Esophagus squamous epithelium (tissue), 5 donors: ENCODE results near the gene RAB10. TPM values are rescaled to one million over a fixed set of nuclear protein-coding genes. Genes with fewer than 3 reads are reported as not detected.

Experiments
- DNase-seq: peaks from one replicate; lab custom pipeline; 2025; lab: John Stamatoyannopoulos, UW
- H3K27ac ChIP-seq, 4 donors: fragments of 200-600 bp; sonication (generic); one replicate each; pipeline ENCODE4 v1.5.1; 2016 to 2019; ENCODE audit warnings: mild to moderate bottlenecking in 1 of 4
- H3K27me3 ChIP-seq, 4 donors: fragments of 200-600 bp; sonication (generic); 1 replicate in 3 of 4; 2 replicates in 1 of 4; pipeline versions ENCODE4 v1.5.1 to v1.6.0; 2017 to 2021; ENCODE audit warnings: antibody characterized with exemption in 1 of 4
- H3K36me3 ChIP-seq, 3 donors: fragments of 200-600 bp; sonication (generic); one replicate each; pipeline ENCODE4 v1.5.1; 2016 to 2019
- H3K4me1 ChIP-seq, 3 donors: fragments of 200-600 bp; sonication (generic); one replicate each; pipeline ENCODE4 v1.5.1; 2017 to 2019
- H3K4me3 ChIP-seq, 4 donors: fragments of 200-600 bp; sonication (generic); 1 replicate in 3 of 4; 2 replicates in 1 of 4; pipeline ENCODE4 v1.5.1; 2016 to 2019; ENCODE audit warnings: mild to moderate bottlenecking in 2 of 4, moderate library complexity in 1 of 4
- H3K9me3 ChIP-seq, 3 donors: fragments of 200-600 bp; sonication (generic); one replicate each; pipeline ENCODE4 v1.5.1; 2016 to 2019
- POLR2A ChIP-seq, 4 donors: fragments of 450-650 bp; IDR thresholded peaks; one replicate each; pipeline ENCODE4 v1.6.1; 2017; ENCODE audit warnings: antibody characterized with exemption in 4 of 4, mild to moderate bottlenecking in 4 of 4, moderate library complexity in 3 of 4
- WGBS, 2 donors: methylation state at CpG; one replicate each; pipeline ENCODE4 v1.1.5; 2018; 5-methylcytosine and 5-hydroxymethylcytosine counted together
- intact Hi-C: fragments of 100-400 bp; cut with DNase I; formaldehyde crosslinking; loops from one replicate; pipeline ENCODE4 v1.15.0; 2022
- total RNA-seq, 4 donors: library from RNA; depleted of rRNA; stranded (reverse); fragments of >200 nt; gene quantifications; one replicate each; pipeline ENCODE4 v1.1.0, GENCODE V29; 2016
- TF ChIP-seq, protein P1 (sequence below), 6 experiments: fragments of 450-650 bp in 4 of 6; fragments of 200-600 bp in 2 of 6; sonication (generic) in 2 of 6; IDR thresholded peaks; one replicate each; pipeline ENCODE4 v1.5.1; 2016 to 2019; ENCODE audit warnings: antibody characterized with exemption in 6 of 6, mild to moderate bottlenecking in 4 of 6, moderate library complexity in 4 of 6
- donor health status: DM: yes; HTN: yes; CAD: no.

Gene RAB10
- total RNA-seq, 4 donors from 2014 or later = 214 to 388 (median 335) TPM

DNA sequence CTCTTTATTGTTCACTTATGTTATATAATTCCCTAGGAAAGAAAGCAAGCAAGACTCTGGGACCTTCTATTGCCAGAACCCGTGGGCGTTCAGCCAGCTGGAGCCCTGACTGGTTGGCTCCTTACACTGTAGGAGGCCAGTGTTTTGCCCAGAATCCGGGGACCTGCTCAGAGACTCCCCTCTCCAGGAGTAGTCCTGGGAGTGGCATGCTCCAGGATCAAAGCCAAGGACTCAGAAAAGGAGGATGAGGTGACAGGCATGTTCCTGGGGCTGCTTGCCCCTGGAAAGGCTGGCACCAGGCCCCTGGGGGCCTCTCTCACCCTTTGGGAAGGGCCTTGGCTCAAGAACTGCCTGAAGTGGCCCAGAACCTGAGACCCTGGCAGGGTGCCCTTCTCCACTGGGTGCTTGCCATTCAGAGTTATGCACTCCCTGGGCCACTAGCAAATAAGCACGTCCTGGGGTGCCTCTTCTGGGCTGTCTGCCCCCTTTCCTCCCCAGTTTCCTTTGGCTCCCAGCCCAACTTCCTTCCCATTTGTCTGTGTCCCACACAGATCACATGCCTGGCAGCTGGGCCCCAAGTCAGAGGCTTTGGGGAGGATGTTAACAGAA, 32.0 kb upstream of the RAB10 start:
- intact Hi-C loops = no loop called here
- WGBS, 2 donors = 9 to 13% methylated on average over 3 to 4 of the region's 4 CpGs

DNA sequence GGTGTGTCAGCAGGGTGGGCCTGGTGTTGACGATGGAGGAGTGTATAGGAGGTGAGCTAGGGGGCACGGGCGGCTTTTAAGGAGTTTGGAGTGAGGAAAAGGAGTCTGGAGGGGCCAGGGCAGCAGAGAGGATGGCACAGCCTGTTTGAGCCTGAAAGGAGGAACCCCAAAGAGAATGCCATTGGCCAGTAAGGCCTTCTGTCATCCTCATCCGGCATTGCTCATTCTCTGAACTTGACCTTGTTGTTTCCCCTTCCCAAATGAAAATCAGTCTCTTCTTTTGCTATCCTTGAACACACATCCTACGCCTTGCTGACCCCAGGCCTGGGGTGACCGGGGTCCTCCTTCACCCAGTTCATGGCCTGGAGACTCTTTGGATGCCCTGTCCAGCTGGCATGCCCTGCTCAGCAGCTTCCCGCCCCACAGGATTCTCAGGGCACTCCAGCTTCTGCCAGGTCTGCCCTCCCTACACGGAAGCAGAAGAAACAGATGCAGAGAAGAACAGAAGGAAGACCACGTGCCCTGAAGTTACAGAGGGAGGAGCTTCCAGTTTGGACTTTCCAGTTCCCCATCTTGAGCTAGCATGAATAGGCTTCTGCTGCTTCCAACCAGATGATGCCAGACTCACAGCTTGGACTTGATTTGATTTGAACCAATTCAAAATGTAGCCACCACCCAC, 31.1 kb upstream of the RAB10 start:
- Histone ChIP-seq H3K27me3 (no peaks in the 10 kb centered on the region), H3K4me3 (no peak overlapping the region), H3K4me1 (peaks cover 37 to 100% (median 44%) of the 10 kb centered on the region in 3 donors), H3K36me3 (no peaks in the 10 kb centered on the region), H3K9me3 (no peaks in the 10 kb centered on the region), H3K27ac (peak overlapping the region; percentile 84 to 95 (median 89))
- no peak for DNase-seq
- WGBS, 2 donors = 40 to 78% methylated on average over 6 of the region's 9 CpGs
- no peak for TF ChIP-seq POLR2A (IDR thresholded peaks at IDR 0.05)
- TF ChIP-seq, protein P1, sequence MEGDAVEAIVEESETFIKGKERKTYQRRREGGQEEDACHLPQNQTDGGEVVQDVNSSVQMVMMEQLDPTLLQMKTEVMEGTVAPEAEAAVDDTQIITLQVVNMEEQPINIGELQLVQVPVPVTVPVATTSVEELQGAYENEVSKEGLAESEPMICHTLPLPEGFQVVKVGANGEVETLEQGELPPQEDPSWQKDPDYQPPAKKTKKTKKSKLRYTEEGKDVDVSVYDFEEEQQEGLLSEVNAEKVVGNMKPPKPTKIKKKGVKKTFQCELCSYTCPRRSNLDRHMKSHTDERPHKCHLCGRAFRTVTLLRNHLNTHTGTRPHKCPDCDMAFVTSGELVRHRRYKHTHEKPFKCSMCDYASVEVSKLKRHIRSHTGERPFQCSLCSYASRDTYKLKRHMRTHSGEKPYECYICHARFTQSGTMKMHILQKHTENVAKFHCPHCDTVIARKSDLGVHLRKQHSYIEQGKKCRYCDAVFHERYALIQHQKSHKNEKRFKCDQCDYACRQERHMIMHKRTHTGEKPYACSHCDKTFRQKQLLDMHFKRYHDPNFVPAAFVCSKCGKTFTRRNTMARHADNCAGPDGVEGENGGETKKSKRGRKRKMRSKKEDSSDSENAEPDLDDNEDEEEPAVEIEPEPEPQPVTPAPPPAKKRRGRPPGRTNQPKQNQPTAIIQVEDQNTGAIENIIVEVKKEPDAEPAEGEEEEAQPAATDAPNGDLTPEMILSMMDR (IDR thresholded peaks at IDR 0.05) = peak in 1 of 6 experiments; percentile 8
- intact Hi-C loops = no loop called here

More for the DNA sequence above, 32.0 kb upstream of the RAB10 start:
- no peak for TF ChIP-seq POLR2A (IDR thresholded peaks at IDR 0.05)
- TF ChIP-seq, protein P1 (IDR thresholded peaks at IDR 0.05) = peak in 1 of 6 experiments; percentile 4
- Histone ChIP-seq H3K27me3 (no peaks in the 10 kb centered on the region), H3K9me3 (no peaks in the 10 kb centered on the region), H3K36me3 (no peaks in the 10 kb centered on the region), H3K4me1 (peaks cover 37 to 96% (median 40%) of the 10 kb centered on the region in 3 donors), H3K27ac (peak overlapping the region; percentile 84 to 95 (median 89)), H3K4me3 (no peak overlapping the region)
- DNase-seq = no peak

DNA sequence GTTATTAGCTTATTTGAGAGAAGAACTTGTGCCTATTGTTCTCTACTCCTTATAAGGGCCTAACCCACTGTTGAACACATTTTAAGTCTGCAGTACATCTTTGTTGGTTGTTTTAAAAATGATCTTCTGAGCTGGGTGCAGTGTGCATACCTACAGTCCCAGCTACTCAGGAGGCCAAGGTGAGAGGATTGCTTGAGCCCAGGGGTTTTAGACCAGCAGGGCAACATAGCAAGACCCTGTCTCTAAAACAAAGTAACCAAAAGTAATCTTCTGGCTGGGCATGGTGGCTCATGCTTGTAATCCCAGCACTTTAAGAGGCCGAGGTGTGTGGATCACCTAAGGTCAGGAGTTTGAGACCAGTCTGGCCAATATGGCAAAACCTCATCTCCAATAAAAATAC, 25.8 kb upstream of the RAB10 start:
- DNase-seq = no peak
- no peak for TF ChIP-seq POLR2A (IDR thresholded peaks at IDR 0.05)
- H3K27ac ChIP-seq = peak overlapping the region; percentile 84 to 95 (median 90)

DNA sequence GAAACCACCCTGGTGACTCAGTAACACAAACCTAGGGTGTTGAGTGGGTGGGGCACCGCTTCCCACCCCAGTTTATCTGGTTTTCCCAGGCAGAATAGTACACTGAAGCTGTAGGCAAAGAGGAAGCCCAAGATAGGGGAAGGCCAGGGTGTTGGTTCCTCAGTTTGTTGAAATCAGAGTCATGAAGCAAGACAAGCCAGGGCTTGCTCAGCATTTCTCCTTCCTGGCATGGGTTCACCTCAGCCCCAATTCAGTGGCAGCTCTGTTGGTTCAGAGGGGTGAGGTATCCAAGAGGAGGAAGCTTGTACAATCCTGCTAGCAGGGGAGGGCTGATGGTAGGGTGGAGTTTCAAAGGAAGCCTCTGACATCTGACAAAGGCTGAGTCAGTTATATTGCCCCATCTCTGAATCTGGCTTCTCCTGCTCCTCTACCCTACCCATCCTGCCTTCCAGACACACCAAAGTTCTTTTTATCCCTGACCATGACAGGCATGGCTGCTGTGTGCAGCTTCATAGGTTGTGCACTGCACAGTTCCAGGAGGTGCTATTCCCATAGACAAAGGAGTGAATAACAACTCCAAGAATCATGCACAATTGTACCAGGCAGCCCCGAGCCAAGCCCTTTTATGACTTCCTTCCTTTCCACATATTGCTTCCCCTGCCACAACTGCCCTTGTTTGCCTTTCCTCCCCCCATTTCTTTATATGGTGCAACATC, 24.9 kb upstream of the RAB10 start:
- H3K9me3 ChIP-seq = no peaks in the 10 kb centered on the region
- no peaks in the 10 kb centered on the region for H3K27me3 ChIP-seq
- no peaks in the 10 kb centered on the region for H3K36me3 ChIP-seq
- 7 to 29% methylated on average over 2 of the region's 2 CpGs for WGBS, 2 donors
- peak overlapping the region; percentile 84 to 95 (median 90) for H3K27ac ChIP-seq
- no peak overlapping the region for H3K4me3 ChIP-seq
- no peak for TF ChIP-seq POLR2A (IDR thresholded peaks at IDR 0.05)
- TF ChIP-seq, protein P1 (IDR thresholded peaks at IDR 0.05) = no peak
- H3K4me1 ChIP-seq = peaks cover 35 to 100% (median 44%) of the 10 kb centered on the region in 3 donors
- no peak for DNase-seq
- intact Hi-C loops = no loop called here

More for the DNA sequence above, 25.8 kb upstream of the RAB10 start:
- H3K36me3 ChIP-seq = no peaks in the 10 kb centered on the region
- intact Hi-C loops = no loop called here
- H3K4me1 ChIP-seq = peaks cover 37 to 100% (median 46%) of the 10 kb centered on the region in 3 donors
- H3K9me3 ChIP-seq = no peaks in the 10 kb centered on the region
- no peaks in the 10 kb centered on the region for H3K27me3 ChIP-seq
- no peak overlapping the region for H3K4me3 ChIP-seq
- WGBS, 2 donors = no CpG with 5 or more reads among the region's 1 CpG

DNA sequence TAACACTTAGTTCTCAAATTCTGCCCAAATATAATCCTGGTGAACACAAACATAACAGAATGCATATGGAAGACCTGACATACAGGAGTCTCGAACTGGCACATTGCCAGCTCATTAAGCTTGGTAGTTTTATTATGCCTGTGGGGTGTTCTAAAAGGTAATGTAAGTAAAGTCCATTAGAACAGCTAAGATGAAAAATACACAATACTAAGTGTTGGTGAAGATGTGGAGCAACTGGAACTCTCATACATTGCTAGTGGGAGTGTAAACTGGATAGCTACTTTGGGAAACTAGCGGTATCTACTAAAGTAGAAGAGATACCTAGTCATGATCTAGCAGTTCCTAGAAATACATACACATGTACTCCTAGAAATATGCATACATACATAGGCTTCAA, 24.3 kb upstream of the RAB10 start:
- intact Hi-C loops = no loop called here
- Histone ChIP-seq H3K4me1 (peaks cover 35 to 100% (median 44%) of the 10 kb centered on the region in 3 donors), H3K27me3 (no peaks in the 10 kb centered on the region), H3K36me3 (no peaks in the 10 kb centered on the region), H3K9me3 (no peaks in the 10 kb centered on the region), H3K27ac (peak overlapping the region; percentile 69 to 93 (median 87)), H3K4me3 (no peak overlapping the region)
- 50 to 65% methylated on average over 2 of the region's 2 CpGs for WGBS, 2 donors
- TF ChIP-seq, protein P1 (IDR thresholded peaks at IDR 0.05) = peak in 1 of 6 experiments; percentile 6
- TF ChIP-seq POLR2A (IDR thresholded peaks at IDR 0.05) = no peak
- no peak for DNase-seq
